ENCODE results near the gene SLC16A3. TPM values are rescaled to one million over a fixed set of nuclear protein-coding genes. Genes with fewer than 3 reads are reported as not detected.

Gene SLC16A3
- total RNA-seq, 1 donor from 2014 or later: 15.6 TPM

DNA sequence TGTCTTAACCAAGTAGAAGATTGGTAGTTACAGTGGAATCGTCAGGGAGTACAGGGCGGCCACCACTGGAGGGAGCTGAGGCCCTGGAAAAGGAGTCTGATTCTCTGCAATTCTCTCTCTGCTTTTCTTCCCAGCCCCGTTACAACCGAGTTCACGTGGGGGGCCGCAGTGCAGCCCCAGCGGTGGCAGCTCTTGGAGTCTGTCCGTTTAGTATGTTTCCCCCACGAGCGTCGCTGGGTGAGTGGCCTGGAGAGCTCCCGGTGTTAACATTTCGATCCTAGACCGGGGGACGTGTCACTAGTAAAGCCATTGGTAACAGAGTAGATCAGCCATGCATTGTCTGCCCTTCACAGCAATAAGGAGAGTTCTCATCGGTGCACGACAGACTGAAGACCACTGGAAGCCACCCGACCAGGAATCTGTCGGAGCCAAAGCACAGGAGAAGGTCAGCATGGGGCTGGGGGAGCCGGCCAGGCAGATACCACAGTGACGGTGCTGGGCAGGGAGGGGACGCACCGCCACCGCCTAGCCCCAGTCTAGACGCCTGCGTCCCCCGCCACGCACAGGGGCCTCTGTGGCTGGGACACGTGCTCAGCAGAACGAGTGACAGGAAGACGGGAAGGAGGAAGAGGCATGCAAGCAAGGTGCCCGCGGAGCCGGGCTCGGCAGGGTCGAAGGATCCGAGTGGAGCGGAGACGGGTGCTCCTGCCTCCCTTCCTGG lies 15.7 kb downstream of the SLC16A3 start:
- Mint-ChIP-seq H3K36me3 (ENCODE audit: unreplicated experiment) (peaks cover 11% of the 10 kb centered on the region), H3K9me3 (ENCODE audit: unreplicated experiment) (peaks cover 15% of the 10 kb centered on the region), H3K4me1 (ENCODE audit: low read depth, unreplicated experiment) (peaks cover 12% of the 10 kb centered on the region), H3K27ac (ENCODE audit: unreplicated experiment) (peak overlapping the region; percentile 73), H3K27me3 (ENCODE audit: unreplicated experiment) (peaks cover 16% of the 10 kb centered on the region), H3K4me3 (ENCODE audit: unreplicated experiment) (peak overlapping the region; percentile 40)
- no peak for DNase-seq
- TF ChIP-seq, protein P1, sequence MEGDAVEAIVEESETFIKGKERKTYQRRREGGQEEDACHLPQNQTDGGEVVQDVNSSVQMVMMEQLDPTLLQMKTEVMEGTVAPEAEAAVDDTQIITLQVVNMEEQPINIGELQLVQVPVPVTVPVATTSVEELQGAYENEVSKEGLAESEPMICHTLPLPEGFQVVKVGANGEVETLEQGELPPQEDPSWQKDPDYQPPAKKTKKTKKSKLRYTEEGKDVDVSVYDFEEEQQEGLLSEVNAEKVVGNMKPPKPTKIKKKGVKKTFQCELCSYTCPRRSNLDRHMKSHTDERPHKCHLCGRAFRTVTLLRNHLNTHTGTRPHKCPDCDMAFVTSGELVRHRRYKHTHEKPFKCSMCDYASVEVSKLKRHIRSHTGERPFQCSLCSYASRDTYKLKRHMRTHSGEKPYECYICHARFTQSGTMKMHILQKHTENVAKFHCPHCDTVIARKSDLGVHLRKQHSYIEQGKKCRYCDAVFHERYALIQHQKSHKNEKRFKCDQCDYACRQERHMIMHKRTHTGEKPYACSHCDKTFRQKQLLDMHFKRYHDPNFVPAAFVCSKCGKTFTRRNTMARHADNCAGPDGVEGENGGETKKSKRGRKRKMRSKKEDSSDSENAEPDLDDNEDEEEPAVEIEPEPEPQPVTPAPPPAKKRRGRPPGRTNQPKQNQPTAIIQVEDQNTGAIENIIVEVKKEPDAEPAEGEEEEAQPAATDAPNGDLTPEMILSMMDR (IDR thresholded peaks at IDR 0.05; ENCODE audit: partially characterized antibody, unreplicated experiment): peak; percentile 48

DNA sequence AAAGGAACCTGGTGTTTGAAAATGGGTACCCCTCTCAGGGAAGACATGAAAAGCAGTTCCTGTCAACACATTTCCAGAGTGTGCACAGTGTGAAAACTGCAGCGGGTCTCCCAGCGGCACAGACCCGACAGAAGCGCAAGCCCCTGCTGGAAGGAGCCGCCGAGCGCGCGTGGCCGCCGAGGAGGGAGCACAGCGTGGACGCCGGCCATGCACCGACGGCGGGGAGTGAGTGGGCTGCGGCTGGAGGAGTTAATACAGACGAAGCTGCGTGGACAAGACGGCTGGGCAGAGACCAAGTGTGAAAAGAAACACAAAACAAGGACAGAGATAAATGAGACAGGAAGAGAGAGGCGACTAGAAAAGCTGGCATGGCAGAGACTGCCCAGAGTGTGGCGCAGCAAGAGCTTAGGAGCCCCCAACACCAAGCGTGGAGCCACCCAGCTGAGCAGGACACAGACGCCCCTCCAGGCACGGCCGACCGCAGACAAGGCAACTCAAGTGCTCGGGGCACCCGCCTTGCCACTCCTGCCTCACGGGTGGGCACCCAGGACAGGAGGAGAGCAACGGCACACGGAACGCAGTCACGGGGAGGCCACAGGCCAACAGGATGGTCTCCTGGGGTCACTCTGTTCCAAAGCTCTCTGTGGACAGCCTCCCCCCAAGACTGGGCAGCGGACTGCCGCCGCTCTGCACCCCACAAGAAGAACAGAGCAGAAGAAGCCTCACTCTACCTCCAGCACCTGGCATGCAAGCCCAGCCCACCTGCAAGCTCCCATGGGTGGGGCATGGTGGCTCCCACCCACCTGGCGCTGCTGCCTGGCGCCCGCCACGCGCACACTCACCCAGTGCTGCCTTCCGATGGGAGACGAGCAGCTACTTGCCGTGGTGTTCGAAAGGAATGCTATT lies 16.5 kb downstream of the SLC16A3 start:
- TF ChIP-seq, protein P1 (IDR thresholded peaks at IDR 0.05; ENCODE audit: partially characterized antibody, unreplicated experiment): no peak
- no peak overlapping the region for H3K27ac Mint-ChIP-seq (ENCODE audit: unreplicated experiment)
- H3K27me3 Mint-ChIP-seq (ENCODE audit: unreplicated experiment): peaks cover 16% of the 10 kb centered on the region
- H3K9me3 Mint-ChIP-seq (ENCODE audit: unreplicated experiment): peaks cover 15% of the 10 kb centered on the region
- no peak overlapping the region for H3K4me3 Mint-ChIP-seq (ENCODE audit: unreplicated experiment)
- H3K4me1 Mint-ChIP-seq (ENCODE audit: low read depth, unreplicated experiment): peaks cover 12% of the 10 kb centered on the region
- H3K36me3 Mint-ChIP-seq (ENCODE audit: unreplicated experiment): peaks cover 11% of the 10 kb centered on the region
- DNase-seq: no peak

DNA sequence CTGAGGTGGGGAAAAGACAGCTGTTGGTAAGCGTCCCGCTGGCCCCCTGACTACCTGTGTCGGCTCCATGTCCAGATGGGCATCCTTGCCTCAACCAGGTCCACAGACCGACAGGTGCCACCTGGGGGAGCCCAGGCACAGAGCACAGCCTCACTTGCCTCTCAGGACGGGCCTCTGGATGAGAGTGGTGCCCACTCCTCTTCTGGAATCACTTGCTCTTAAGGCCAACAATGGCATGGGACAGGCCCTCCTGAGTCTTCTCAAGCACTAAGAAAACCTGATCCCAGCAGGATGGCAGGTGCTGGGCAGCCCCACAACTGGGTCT lies 17.2 kb downstream of the SLC16A3 start:
- Mint-ChIP-seq H3K4me3 (ENCODE audit: unreplicated experiment) (no peak overlapping the region), H3K9me3 (ENCODE audit: unreplicated experiment) (peaks cover 11% of the 10 kb centered on the region), H3K36me3 (ENCODE audit: unreplicated experiment) (peaks cover 11% of the 10 kb centered on the region), H3K27me3 (ENCODE audit: unreplicated experiment) (peaks cover 10% of the 10 kb centered on the region), H3K27ac (ENCODE audit: unreplicated experiment) (no peak overlapping the region), H3K4me1 (ENCODE audit: low read depth, unreplicated experiment) (peaks cover 9% of the 10 kb centered on the region)
- no peak for DNase-seq
- TF ChIP-seq, protein P1 (IDR thresholded peaks at IDR 0.05; ENCODE audit: partially characterized antibody, unreplicated experiment): no peak

DNA sequence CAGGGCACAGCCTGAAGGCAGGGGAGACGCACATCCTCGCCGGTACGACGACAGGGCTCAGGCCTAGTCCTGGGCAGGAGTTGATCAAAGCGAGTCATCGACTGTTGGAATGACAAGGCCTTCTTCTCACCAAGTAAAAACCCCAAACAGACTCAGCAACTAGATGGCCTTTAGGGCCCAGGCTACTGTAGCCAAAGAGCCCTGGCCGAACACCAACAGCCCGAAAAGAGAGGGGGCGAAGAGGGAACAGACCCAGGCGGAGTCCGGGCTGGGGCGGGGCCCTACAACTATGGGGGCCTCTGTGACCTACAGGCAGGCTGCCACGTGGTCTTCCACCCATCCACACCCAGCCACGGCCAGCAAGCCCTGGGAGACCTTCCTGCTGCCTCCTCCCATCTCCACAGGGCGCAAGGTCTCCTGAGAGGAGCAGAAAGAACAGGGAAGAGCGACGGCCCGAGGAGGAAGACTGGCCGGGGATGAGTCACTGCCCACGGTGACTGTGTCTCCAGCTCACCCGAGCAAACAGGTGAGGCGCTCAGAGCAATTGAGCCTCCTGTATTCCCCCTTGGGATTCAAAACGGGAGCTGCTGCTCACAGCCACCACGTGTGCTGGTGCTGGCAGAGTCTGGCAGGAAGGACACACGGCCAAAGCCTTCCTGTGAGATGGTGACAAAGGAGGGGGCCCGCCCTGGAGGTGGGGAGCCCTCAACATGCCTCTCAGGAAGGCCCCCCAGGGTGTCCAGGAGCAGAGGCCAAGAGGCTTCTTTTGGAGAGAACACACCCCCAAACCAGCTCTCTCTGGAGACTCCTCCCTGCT lies 17.7 kb downstream of the SLC16A3 start:
- TF ChIP-seq, protein P1 (IDR thresholded peaks at IDR 0.05; ENCODE audit: partially characterized antibody, unreplicated experiment): no peak
- peaks cover 11% of the 10 kb centered on the region for H3K27me3 Mint-ChIP-seq (ENCODE audit: unreplicated experiment)
- H3K4me1 Mint-ChIP-seq (ENCODE audit: low read depth, unreplicated experiment): peaks cover 9% of the 10 kb centered on the region
- H3K4me3 Mint-ChIP-seq (ENCODE audit: unreplicated experiment): no peak overlapping the region
- H3K36me3 Mint-ChIP-seq (ENCODE audit: unreplicated experiment): peaks cover 11% of the 10 kb centered on the region
- no peak overlapping the region for H3K27ac Mint-ChIP-seq (ENCODE audit: unreplicated experiment)
- DNase-seq: no peak
- peaks cover 11% of the 10 kb centered on the region for H3K9me3 Mint-ChIP-seq (ENCODE audit: unreplicated experiment)

Data from glutamatergic neuron (in vitro differentiated cells).